Panc1 (cell line): ENCODE data around the gene TAB3.

Experiments used
- CTCF ChIP-seq: fragments of 450-650 bp; IDR thresholded peaks from 2 replicates; pipeline ENCODE4 v1.5.1; 2017; ENCODE audit warnings: mild to moderate bottlenecking
- REST ChIP-seq, 2 experiments: IDR thresholded peaks; 2 replicates each; pipeline ENCODE4 v1.6.1; 2011 to 2012; ENCODE audit warnings: low read depth in 2 of 2, control low read depth in 1 of 2, low read length in 1 of 2, mild to moderate bottlenecking in 1 of 2, moderate library complexity in 1 of 2; ENCODE audit not compliant: insufficient read depth in 1 of 2
- SIN3A ChIP-seq: IDR thresholded peaks from 2 replicates; pipeline ENCODE4 v1.6.1; 2012; ENCODE audit warnings: low read depth, mild to moderate bottlenecking, low read length, moderate library complexity, borderline replicate concordance; ENCODE audit not compliant: insufficient read depth

- TF ChIP-seq CTCF (no peak), REST (IDR thresholded peaks at IDR 0.05; ENCODE audit: insufficient read depth in 1 of 2, low read depth in 2 of 2, low read length in 1 of 2) (no peak), SIN3A (no peak)
These were observed 25.1 kb downstream of the TAB3 start for GRCh38 chrX:30863974-30864373.
